Measurements from ENCODE around the gene AQP12B.
"Not testable (repeated sequence)": the region's sequence is repeated elsewhere in the genome, so short reads cannot be mapped to it uniquely, and the experiment has no call there.

DNA sequence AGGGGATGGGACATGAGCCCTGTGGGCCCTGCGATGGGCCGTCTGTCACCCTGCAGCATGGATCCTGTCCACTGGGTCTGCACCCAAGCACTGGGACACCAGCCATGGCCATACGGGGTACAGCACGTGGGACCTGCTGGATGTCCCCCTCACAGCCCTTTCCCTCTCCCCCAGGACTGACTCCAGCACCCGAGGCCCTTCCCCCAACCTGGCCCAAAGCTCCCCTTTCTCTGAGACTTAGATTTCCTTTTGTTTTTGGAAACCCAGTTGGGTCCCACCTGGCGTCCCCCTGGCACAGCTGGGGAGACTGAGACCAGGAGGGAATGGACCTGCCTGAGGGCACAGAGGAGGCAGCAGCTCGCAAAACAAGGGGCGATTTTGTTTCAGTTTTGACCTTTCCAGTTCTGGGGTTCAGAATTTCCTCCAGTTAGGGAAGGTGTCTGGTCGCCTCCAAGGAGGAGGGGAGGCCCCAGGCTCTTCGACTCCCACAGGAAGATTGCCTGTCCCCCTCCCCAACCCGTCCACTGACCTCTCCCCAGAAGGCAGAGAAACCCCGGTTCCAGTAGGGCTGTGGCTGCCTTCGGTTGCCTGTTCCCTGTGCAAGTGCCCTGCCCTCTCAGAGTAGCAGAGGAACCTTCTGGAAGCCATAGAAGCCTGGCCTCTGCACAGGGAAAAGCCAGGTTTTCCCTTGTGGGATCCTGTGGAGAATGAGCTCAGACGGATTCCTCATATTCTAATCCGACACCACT is 1.5 kb upstream of the AQP12B start:
- TF ChIP-seq POLR2A (IDR thresholded peaks at IDR 0.05; ENCODE audit: low read length); GATA1 (IDR thresholded peaks at IDR 0.05; ENCODE audit: low read depth, low read length): not testable (repeated sequence)
